ENCODE data around the gene PHLPP1.

PHLPP1 gene

DNA sequence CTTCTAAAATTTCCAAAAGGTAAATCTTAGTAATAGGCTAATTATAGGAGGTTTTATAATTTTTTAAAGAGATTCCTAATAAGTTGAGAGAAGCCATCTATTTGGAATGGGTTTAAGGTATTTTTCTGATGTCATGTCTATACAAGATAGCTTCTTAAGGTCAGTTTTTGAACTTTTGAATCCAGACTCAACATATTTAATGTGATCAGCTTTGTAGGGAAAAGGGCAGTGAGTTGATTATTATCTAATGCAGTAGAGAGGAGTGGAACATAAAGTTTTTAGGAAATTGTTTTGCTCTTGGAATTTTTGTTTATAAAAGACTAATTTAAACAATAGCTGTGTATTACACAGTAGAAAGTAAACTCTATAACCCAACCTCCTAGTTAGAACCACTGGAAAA, 96.3 kb downstream of the PHLPP1 start:
- DNase-seq (ENCODE audit: low read depth) = no peak

DNA sequence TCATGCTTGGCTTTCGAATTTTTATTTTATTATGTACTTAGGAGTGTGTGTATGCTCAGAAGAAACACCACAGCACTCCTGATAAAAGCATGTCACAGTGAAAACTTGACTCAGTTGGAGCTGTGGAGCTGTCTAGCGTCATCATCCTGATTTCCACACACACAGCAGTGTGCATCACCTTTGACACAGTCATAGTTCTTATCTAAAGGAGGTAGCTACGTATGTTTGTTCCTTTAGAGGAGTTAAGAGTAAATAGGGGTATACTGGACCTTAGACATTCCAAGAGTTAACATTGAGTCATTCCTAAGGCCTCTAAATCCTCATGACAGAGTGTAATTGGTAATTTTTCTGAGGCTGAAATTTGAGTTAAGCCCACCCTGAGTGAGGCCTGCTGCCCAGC, 96.9 kb downstream of the PHLPP1 start:
- no peak for DNase-seq (ENCODE audit: low read depth)

DNA sequence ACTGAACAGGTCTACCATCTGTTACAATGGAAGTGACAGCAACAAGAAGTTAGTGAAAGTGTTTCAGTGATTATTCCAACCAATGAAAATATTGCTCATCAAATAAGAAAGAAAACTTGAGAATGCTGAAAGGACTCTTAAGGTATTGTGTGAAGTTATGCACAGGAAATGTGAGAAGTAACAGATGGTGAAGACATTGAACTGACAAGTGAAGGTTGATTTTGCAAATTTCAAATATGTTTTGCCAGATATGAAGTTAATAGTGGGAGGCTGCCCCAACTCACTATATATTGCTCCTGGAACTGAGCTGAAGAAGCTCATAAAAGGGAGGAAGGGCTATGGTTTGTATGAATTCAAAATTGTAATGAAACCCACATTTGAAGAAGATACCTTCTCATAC, 97.5 kb downstream of the PHLPP1 start:
- no peak for DNase-seq (ENCODE audit: low read depth)

DNA sequence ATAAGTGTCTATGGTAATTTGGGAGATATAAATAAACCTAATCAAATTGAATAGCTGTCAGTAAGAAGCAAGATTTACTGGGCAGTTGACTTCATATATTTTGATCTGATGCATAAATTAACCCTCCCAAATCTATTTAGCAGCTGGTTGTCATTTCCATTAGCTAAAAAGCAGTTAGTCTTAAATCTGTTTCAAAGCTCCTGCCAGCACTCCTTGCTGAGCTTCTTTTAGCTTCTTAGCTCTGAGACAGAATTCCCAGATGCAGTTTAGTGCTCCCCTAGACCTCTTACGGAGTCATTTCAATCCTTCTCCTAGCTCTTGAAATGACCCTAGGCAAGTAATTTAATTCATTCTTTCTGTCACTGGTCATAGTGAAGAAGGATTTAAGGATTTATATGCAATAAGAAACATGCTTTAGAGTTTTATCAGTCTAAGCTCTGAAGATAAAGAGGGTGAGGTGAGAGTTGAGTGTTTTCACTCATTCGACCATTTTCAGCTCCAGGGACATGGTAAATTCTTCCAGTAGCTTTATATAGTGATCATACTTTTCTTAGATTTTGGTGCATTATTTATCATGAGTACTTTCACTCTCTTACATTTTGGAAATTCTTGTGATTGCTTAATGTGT, 98.9 kb downstream of the PHLPP1 start:
- DNase-seq (ENCODE audit: low read depth) = no peak

DNA sequence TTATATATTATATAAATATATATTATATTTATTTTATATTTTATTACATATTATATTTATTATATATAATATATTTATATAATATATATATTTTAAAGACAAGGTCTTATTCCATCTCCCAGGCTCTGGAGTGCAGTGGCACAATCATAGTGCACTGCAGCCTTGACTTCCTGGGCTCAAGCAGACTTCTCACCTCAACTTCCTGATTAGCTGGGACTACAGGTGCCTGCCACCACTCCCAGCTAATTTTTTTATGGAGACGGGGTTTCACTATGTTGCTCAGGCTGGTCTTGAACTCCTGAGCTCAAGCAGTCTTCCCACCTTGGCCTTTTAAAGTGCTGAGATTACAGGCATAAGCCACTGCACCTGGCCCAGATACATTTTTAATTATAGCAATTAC, 110.0 kb downstream of the PHLPP1 start:
- no peak for DNase-seq (ENCODE audit: low read depth)

DNA sequence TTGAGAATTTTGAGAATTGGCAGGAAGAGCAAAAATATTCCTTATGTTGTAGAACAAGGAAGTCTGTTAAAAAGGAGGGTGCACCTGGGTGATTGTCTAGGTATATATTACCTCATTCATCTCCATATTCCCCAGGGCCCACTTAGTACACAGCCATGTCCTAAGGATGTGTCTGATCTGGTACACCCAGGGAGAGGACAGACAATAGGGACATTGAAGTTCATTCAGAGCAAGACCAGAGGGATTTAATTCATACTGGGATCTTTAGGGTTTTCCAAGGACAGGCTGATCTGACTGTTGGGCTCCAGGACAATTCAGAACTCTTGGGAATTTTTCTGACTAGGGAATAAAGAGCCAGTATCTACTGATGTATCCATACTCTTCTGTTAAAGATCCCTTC, 112.1 kb downstream of the PHLPP1 start:
- no peak for DNase-seq (ENCODE audit: low read depth)

DNA sequence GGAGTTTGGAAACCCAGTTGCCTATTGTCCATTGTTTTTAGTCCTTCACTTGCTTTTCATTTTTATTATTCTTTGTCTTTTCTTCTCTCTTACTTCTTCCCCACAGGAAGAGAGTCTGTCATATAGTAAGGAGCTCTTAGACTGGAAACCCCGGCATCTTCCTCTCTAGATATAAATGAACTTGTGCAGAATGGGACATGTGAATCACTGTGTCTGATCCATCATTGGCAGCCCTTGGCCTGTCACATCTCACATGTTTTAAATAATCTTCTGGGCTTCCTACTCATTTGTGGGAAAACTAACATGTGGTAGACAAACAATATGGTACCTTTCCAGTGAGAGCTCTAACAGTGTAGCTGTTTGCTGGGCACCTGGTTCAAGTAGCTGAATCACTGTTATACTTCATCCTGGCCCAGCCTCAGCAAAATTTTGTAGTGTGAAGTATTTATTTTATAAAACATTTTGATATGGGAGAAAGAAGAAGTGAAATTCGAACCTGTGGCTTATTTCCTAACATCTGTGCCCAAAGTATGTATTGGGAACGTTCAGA, 112.8 kb downstream of the PHLPP1 start:
- no peak for DNase-seq (ENCODE audit: low read depth)

DNA sequence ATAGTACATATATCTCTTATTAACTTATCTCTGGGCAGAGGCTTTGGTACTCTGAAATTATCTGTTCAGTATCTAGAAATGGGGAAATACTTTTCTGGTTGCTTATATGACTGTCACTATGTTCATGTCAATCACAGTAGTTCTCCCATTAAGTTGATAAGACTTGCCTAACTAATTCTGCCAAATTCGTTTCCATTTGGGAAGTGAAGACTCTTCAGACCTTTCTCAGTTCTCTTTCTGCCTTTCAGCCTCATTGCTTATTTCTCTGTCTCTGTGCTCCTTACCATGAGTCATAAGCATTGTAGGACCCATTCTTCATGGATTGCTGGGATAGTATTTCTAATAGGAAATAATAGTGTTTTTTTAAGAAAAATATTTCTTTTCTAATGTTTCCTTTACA, 113.5 kb downstream of the PHLPP1 start:
- DNase-seq (ENCODE audit: low read depth) = no peak

DNA sequence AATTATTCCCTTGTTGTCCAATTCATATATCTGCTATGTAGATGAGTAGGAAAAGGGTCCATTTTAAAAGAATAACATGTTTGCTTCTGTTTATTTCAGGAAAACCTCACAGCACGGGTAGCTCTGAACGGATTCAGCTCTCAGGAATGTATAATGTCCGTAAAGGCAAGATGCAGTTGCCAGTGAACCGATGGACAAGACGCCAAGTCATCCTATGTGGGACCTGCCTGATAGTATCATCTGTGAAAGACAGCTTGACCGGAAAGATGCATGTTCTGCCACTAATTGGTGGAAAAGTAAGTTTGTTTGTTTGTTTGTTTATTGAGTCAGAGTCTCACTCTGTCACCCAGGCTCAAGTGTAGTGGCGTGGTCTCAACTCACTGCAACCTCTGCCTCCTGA, 114.6 kb downstream of the PHLPP1 start:
- DNase-seq (ENCODE audit: low read depth) = no peak

DNA sequence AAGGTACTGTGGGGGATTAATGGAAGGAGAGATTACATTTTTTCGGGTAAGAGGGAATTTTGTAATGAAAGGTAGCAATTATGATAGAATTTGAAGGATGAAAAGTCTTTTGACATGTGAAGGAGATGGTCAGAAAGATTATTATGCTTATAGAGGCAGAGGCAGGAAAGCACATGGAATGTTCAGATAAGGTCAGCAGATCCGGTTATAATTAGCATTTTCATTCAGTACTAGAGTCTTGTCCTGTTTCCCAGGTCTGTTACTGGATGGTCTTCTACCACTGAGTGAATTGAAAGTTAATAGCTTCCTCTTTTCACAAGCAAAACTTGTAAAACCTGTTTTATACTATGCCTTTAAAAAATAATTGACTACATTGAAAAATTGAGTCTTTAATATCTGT, 116.9 kb downstream of the PHLPP1 start:
- no peak for DNase-seq (ENCODE audit: low read depth)

DNA sequence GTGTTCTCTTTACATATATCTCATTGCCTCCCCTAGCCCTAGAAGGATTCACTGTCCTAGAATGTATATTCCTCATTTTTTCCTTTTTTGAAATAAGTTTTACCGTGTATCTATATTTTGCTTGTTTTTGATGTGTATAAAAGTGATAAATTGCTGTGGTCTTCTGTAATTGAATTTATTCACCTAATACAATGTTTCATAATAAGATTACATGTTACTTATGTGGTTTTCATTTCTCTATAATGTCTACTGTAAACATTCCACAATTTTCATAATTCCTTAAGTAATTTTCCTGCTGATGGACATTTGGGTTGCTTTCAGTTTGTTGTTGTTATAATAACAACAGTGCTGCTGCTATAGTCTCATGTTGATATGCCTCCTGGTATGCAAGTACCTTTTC, 118.2 kb downstream of the PHLPP1 start:
- no peak for DNase-seq (ENCODE audit: low read depth)

DNA sequence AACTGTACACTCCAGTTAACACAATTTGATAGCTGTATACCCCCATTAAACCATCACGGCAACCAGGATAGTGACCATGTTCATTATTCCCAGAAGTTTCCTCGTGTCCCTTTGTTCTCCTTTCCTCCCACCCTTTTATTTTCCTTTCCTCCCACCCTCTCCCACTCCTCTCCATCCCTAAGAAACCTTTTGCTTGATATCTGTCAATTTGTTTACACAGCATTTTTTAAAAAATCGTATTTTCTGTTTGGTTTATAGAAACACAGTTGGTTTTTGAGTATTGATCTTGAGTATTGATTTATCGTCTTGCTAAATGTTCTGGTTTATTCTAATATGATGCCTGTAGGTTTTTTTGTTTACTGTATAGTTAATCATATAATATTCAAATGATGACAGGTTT, 119.4 kb downstream of the PHLPP1 start:
- no peak for DNase-seq (ENCODE audit: low read depth)

DNA sequence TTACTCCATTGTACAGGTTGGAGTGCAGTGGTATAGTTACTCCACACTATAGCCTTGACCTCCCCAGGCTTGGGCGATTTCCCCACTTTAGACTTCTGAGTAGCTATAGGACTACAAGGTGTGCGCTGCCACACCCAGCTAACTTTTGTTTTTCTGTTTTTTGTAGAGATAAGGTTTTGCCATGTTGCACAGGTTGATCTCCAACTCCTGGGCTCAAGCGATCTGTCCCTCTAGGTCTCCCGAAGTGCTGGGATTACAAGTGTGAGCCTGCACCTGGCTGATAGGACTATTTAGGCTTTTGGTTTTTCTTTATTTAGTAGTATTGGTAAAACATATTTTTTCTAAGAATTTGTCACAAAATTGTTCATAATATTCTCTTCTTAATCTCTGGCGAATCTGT, 121.7 kb downstream of the PHLPP1 start:
- DNase-seq (ENCODE audit: low read depth) = no peak

DNA sequence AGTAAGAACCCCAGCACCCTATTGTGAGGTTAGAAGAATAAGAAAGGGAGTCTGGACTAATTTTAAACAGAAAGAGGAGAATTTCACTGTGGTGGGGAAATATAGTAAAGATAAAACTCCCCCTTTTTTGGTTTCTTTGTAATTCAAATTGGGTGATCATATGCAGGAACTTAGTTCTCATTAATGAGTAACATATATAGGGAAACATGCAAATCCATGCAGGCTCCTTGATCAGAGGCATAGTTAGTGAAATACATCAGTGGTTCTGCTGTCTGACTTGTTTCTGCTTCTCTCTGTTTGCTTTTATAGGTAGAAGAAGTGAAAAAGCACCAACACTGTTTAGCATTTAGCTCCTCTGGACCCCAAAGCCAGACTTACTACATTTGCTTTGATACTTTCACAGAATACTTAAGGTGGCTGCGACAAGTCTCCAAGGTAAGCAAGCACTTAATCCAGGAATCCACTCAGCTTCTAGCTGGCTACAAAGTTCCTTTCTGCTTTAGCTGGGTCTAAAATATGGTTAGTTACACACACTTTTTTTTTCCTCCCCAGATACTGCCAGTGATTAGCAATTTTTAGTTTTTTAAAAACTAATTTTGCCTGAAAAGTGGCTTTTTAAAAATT, 123.2 kb downstream of the PHLPP1 start:
- DNase-seq (ENCODE audit: low read depth) = no peak

DNA sequence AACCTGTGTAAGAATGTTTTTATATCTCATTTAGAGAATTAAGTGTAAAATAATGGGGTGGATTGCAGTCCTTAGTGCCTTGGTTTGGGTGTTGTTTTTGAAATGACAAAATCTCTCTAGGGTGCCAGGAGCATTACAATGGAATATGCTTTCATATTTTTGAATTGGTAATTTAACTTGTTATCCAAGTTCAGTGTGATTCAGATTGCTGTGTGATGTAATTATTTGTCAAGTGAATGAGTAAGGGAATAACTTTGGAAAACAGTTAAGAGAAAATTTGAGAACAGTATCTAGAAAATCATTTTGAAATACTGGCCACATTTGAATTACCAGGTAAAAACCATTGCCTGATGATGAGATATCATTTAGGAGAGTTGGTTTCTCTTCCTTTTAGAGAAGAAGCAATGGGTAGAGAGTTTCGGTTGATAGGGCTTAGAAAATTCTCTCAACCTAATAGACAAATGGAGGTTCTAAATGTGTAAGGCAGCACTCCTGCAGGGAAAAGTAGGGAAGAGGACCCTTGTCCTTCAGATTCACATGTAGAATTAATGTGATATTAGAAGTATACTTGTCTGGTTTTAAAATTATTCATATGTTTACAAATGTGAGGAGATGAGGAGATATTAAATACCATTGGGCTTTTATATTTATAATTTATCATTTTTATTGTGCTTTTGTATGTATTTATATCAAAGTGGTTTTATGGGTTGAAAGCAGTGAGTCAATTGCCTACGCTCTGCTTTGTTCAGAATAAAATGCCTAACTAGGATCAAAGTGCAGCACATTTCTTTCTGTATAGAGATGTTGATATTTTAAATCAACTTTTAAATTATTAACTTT, 124.8 kb downstream of the PHLPP1 start:
- no peak for DNase-seq (ENCODE audit: low read depth)

DNA sequence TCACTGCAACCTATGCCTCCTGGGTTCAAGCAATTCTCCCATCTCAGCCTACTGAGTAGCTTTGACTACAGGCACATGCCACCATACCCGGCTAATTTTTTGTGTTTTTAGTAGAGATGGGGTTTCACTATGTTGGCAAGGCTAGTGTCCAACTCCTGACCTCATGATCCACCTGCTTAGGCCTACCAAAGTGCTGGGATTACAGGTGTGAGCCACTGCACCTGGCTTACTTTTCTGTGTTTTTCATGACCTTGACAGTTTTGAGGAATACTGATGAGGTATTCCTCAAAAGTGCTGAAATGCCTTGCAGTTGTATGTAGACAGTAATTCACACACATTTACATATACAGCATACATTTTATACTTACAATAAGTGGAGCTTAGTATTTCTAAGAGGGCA, 126.1 kb downstream of the PHLPP1 start:
- no peak for DNase-seq (ENCODE audit: low read depth)

DNA sequence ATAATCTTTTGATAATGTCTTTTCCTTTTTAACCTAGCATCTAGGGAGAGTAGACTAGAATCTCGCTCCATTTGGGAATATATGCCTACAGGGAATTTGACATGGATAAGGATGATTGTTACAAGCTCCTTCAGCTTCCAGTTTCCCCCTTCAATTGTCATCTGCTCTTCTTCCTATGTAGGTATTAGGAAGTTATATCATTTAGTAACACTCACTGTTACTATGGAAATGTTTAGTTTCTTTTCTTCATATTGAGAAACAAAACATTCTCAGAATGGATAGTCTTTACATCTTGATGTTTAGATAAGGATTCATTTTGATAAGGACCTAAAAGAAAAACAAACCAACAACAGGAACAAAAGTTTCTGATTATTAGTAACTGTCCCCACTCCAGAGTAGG, 127.6 kb downstream of the PHLPP1 start:
- DNase-seq (ENCODE audit: low read depth) = no peak

DNA sequence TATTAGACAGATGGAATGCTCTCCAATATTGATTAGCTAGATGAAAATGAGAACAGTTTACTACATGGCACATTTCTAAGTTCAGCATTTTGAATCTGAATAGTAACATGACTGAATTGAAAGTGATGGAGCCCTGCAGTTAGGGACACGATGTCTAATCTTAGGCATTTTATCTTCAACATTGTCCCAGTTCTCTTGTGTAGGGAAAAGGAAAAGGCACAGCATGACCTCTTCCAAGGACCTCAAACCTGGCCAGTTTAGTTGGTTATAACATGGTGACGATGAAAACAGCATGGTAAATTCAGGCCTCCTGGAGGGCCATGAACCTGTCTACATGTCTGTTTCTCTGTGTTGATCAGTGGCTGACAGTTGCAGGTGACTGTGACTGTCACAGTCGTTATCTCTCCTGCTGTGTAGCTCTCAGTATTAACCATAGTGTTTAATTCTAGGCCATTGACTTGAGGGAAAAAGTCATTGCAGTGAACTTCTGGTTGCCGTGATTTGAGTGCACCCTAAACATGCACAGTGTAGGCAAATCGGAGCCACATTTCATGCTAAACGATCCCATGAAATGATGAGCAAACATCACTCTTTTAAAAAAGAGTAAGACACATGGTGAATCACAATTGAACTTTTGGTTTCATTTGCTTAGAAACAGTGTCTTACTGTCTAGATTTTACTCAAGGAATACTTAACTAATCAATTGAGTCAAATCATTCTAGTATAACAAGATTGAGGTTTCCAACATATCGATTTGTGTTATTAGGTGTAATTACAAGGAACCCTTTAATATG, 129.7 kb downstream of the PHLPP1 start:
- no peak for DNase-seq (ENCODE audit: low read depth)

DNA sequence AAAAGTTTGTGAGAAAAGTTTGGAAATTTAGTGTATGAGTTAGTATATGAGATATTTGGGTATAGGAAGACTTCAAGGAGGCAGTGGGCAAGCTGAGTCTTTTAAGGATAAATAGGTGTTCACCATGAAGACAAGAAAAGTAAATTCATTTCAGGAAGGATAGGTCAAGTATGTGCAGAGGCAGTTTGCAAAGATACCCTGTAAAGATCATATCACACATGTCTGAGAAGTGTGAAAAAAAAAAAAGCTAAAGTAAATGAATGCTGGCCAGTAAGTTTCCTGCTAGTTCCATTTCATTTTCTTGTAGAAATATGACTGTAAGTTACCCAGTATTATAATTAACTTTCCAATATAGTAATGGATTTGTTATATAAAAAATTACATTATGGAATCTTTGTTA, 131.0 kb downstream of the PHLPP1 start:
- no peak for DNase-seq (ENCODE audit: low read depth)

DNA sequence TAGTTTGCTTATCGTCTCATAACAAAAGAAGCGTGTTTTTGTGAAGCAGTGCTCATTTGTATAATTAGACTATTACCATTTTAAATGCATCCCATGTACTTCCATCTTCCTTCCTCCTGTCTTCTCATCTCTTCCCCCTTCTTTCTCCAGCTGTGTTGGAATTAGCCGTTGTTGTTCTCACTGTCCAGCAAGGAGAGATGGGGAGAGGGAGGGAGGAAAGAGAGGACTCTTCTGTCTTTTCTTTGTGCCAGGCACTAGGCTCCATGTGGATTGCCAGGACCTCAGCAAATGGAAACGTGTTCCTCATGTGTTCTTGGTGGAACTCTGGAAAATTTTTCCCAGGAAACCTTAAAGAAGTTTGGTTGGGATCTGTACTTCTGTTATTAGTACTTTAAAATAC, 131.7 kb downstream of the PHLPP1 start:
- DNase-seq (ENCODE audit: low read depth) = no peak

DNA sequence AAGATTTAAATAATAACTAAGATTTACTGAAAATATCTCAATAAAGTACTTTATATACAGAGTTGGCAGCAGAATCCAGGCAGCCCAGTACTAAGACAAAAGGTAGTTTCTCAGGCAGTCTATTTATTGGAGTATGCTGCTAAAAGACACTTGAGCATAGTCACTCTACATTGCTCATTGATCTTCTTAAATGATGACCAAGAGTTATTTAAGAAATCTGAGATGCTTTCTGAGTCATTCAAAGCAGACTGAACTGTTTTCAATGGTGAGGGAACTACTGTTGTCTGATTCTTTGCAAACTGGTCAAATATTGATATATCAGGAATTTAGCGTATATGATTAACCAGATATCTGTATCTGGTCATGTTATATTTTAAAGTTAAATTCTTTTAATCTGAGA, 133.6 kb downstream of the PHLPP1 start:
- no peak for DNase-seq (ENCODE audit: low read depth)

DNA sequence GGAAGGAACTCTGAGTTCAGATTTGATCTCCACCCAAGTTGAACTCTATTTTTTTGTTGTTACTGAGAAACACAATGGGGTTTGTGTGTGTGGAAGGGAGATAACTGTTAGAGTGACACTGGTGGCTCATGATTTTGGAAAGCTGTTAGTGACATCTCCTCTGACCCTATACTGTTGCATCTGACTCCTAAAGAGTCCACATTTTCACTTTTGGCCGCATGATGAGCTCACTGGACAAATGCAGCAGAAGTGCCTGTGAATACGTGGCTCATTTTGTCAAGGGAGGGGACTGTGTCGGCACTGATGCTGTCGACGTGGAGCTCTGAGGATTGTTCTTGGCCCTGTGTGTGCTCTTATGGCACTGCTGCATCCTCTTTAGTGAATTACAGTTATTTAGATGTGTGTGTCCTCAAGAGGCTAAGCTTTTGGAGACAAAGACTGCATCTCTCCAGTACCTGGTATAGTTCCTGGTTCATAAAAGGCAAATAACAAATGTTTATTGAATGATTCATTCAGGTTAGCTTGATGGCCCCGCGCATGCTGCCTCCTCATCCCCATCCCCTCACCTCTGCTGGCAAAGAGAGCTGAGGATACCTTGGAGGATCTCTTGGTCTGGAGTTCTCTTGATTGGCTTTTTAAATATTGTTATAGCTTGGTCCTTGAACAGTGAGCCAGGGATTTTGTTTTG, 135.4 kb downstream of the PHLPP1 start:
- DNase-seq (ENCODE audit: low read depth) = no peak

Data from GM04504 (cell line).